Measurements from ENCODE around the gene CPVL. TPM values are rescaled to one million over a fixed set of nuclear protein-coding genes. Genes with fewer than 3 reads are reported as not detected.

The CPVL gene
- total RNA-seq, 1 donor from 2014 or later: 22.2 TPM

- no peaks in the 10 kb centered on the region for H3K9me3 ChIP-seq (ENCODE audit: insufficient read depth, low read depth, low read length)
- FAIRE-seq: no peak
- no peaks in the 10 kb centered on the region for H3K4me1 ChIP-seq (ENCODE audit: insufficient read depth, low read length)
- Mint-ChIP-seq H3K4me3 (ENCODE audit: unreplicated experiment) (no peak overlapping the region), H3K36me3 (ENCODE audit: low read depth, unreplicated experiment) (no peaks in the 10 kb centered on the region), H3K27me3 (ENCODE audit: low read depth, unreplicated experiment) (no peaks in the 10 kb centered on the region), H3K27ac (ENCODE audit: unreplicated experiment) (no peak overlapping the region), H3K9me3 (ENCODE audit: unreplicated experiment) (no peaks in the 10 kb centered on the region), H3K4me1 (ENCODE audit: low read depth, unreplicated experiment) (no peaks in the 10 kb centered on the region)
- H4K20me1 ChIP-seq (ENCODE audit: insufficient read depth, low read length): no peaks in the 10 kb centered on the region
- DNase-seq (ENCODE audit: low read depth): no peak
- no peak for TF ChIP-seq EZH2 (IDR thresholded peaks at IDR 0.05; ENCODE audit: insufficient read depth, low read length)
- no peak for TF ChIP-seq CTCF (IDR thresholded peaks at IDR 0.05; ENCODE audit: insufficient read depth, low read depth, low read length)
- H3K27ac ChIP-seq (ENCODE audit: low read depth, low read length): no peak overlapping the region
- no peaks in the 10 kb centered on the region for H3K27me3 ChIP-seq (ENCODE audit: insufficient read depth, low read length)
- H3K4me3 ChIP-seq (ENCODE audit: insufficient read depth, low read depth, low read length): no peak overlapping the region
- no peak overlapping the region for H2AFZ ChIP-seq (ENCODE audit: low read depth, low read length)
- H3K9ac ChIP-seq (ENCODE audit: low read length): no peak overlapping the region
- no peaks in the 10 kb centered on the region for H3K79me2 ChIP-seq (ENCODE audit: insufficient read depth, low read length)
- H3K4me2 ChIP-seq (ENCODE audit: low read length): no peak overlapping the region
- no peaks in the 10 kb centered on the region for H3K36me3 ChIP-seq (ENCODE audit: insufficient read depth, low read length)
Measured at GRCh38 chr7:29156907-29157452, 10.6 kb upstream of the CPVL start.

- DNase-seq (ENCODE audit: low read depth): no peak
Measured at GRCh38 chr7:29154076-29154475, 7.7 kb upstream of the CPVL start.

More at GRCh38 chr7:29154076-29154475, 7.7 kb upstream of the CPVL start:
- TF ChIP-seq CTCF (IDR thresholded peaks at IDR 0.05; ENCODE audit: insufficient read depth, low read depth, low read length) (no peak), EZH2 (IDR thresholded peaks at IDR 0.05; ENCODE audit: insufficient read depth, low read length) (no peak)
- no peak for FAIRE-seq
- H3K4me1 ChIP-seq (ENCODE audit: insufficient read depth, low read length): no peaks in the 10 kb centered on the region
- no peak overlapping the region for H3K4me3 Mint-ChIP-seq (ENCODE audit: unreplicated experiment)
- no peaks in the 10 kb centered on the region for H3K9me3 ChIP-seq (ENCODE audit: insufficient read depth, low read depth, low read length)
- H3K27ac ChIP-seq (ENCODE audit: low read depth, low read length): no peak overlapping the region
- no peaks in the 10 kb centered on the region for H3K27me3 ChIP-seq (ENCODE audit: insufficient read depth, low read length)
- H3K27me3 Mint-ChIP-seq (ENCODE audit: low read depth, unreplicated experiment): peaks cover 5% of the 10 kb centered on the region
- H3K4me3 ChIP-seq (ENCODE audit: insufficient read depth, low read depth, low read length): no peak overlapping the region
- H3K4me2 ChIP-seq (ENCODE audit: low read length): no peak overlapping the region
- H4K20me1 ChIP-seq (ENCODE audit: insufficient read depth, low read length): no peaks in the 10 kb centered on the region
- no peak overlapping the region for H3K27ac Mint-ChIP-seq (ENCODE audit: unreplicated experiment)
- H3K36me3 ChIP-seq (ENCODE audit: insufficient read depth, low read length): no peaks in the 10 kb centered on the region
- H3K36me3 Mint-ChIP-seq (ENCODE audit: low read depth, unreplicated experiment): no peaks in the 10 kb centered on the region
- H3K4me1 Mint-ChIP-seq (ENCODE audit: low read depth, unreplicated experiment): no peaks in the 10 kb centered on the region
- H2AFZ ChIP-seq (ENCODE audit: low read depth, low read length): no peak overlapping the region
- H3K9me3 Mint-ChIP-seq (ENCODE audit: unreplicated experiment): no peaks in the 10 kb centered on the region
- H3K79me2 ChIP-seq (ENCODE audit: insufficient read depth, low read length): no peaks in the 10 kb centered on the region
- no peak overlapping the region for H3K9ac ChIP-seq (ENCODE audit: low read length)
